Activated CD4-positive, alpha-beta T cell treated with anti-CD3 and anti-CD28 coated beads, Interleukin-2, amount 50 U/mL, for 16 hours (primary cell): ENCODE results near the gene MID1IP1.

Source experiments
- DNase-seq: peaks from one replicate; pipeline ENCODE4 v3.0.0-alpha.2; 2020

The MID1IP1 gene

DNA sequence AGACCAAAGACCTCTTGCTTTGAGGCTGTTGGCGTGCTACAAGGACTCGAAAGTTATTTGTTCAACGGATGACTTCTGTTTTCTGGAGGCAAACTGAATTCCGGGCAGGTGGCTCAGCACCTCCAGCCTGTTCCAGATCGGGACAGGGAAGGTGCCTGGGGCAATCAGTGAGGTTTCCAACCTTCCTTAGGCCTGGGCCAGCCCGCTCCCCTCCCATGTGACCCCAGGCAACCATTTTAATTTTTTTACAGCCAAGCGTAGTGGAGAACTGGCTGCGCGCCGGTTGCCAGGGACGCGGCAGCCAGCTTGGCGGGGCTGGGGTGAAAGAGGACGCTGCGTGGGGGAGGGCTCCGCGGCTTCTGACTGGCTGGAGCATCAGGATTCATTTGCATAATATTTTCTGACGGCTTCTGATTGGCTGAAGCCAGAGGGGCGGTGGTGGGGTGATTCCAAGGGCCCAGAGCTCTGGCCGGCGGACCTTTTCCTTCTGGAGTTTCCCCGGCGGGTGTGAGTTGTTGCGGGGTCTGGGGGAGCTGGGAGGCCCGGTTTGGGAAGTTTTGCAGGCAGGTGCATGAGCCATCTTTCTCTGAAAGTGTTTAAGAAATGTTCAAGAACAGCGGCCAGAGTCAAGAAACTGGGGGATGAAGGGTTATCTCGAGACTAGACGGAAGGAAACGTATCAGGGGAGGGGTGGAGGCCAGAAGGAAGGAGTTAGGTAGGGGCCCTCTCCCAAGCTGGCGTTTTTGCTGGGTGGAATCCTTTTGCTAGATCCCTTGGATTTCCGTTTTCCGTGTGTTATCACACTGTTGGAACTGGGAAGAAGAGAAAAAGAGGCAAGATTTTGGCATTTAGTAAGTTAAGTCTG, at the start of gene MID1IP1:
TSS of gene MID1IP1 (plus strand) at position 479 of the 865 bp plus-strand sequence. CDS start 3,488 bp downstream, outside the sequence.
- peak; percentile 86 for DNase-seq

GRCh38 chrX:38754102-38754790, 47.0 kb upstream of the MID1IP1 start:
- DNase-seq, result peak; percentile 29

DNA sequence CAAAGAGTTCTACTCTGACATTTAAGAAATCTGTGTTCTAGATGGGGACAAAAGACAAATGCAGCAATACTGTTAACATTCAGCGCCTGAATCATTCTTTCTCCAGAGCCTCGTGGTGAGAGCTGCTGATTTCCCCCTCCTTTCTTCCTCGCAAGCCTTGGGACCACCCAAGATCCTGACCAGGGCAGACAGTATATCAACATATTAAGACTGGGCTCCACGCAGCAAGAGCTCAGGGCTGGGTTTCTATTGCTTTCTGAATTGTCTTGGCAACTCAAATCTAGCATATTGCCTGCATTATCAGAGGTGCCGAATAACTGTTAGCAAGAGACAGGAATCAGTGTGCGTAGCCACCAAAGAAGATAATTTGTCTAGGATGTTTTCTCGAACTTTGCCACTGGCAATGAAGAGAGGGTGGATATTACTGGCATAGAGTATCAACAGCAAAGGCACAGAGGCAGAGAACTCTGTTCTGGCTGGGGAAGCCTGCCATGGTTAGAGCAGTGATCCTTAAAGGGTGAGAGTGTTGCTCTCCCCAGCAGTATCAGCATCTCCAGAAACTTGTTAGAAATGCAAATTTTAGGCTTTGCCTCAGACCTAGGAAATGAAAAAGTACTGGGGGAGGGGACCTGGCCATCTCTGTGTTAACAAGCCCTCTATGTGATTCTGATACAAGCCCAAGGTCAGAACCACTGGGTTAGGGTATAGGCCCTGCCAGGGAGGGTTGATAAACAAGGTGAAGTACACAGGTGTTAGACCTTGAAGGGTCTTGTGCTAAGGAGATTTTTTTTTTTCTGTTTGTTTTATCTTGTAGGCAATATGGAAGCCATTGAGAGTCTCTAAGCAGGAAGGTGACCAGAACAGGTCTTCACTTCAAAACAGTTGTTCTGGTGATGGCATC, 46.2 kb upstream of the MID1IP1 start:
- DNase-seq, result no peak

GRCh38 chrX:38760883-38761282, 40.4 kb upstream of the MID1IP1 start:
- no peak for DNase-seq

GRCh38 chrX:38768079-38768478, 33.2 kb upstream of the MID1IP1 start:
- no peak for DNase-seq

GRCh38 chrX:38770152-38770551, 31.1 kb upstream of the MID1IP1 start:
- DNase-seq, result no peak

- DNase-seq, result no peak
Observed at GRCh38 chrX:38774249-38774648, 27.0 kb upstream of the MID1IP1 start.

GRCh38 chrX:38796946-38797345, 4.3 kb upstream of the MID1IP1 start:
- no peak for DNase-seq

GRCh38 chrX:38798956-38799355, 2.3 kb upstream of the MID1IP1 start:
- no peak for DNase-seq

DNA sequence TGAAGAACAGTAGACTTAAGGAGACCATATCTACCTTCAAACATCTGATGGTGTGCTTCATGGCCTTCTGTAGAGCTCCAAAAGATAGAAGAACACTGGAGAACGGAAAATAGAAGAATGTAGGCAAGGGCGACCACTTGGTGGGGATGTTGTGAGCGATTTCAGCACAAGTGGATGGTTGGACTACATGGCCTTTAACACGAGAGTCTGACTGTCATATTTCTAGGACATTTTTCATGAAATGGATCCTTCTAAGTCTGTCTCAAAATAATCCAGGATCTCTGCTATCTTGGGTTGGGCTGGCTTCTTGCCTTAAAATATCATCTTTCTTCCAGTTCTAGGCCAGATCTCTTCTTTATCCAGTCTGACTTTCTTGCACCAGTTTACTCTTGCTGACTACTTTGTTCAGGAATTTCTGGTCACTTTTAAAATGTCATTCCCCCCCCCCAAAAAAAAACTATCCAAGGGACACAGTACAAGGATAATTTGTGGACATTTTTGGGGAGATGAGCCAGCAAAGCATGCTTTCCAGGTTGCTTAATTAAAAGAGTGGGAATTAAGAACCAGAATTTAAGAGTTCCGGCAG, 1.2 kb upstream of the MID1IP1 start:
- DNase-seq, result no peak

DNA sequence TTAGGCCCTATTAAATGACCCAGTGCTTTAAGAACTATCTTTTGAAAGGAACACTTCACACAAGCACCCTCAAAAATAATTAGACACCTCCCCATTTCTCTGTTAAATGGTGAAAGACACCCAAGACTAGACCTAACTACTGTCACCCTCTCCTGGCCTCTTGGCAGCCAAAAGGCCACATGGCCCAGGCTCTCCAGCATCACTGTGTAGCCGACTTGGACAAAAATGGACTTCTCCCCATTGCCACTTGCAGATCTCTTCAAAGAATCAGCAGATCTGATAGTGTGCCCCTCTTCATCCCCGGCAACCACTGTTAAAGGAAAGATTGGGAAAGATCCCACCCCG, 2.0 kb downstream of the MID1IP1 start:
- DNase-seq, result no peak

DNA sequence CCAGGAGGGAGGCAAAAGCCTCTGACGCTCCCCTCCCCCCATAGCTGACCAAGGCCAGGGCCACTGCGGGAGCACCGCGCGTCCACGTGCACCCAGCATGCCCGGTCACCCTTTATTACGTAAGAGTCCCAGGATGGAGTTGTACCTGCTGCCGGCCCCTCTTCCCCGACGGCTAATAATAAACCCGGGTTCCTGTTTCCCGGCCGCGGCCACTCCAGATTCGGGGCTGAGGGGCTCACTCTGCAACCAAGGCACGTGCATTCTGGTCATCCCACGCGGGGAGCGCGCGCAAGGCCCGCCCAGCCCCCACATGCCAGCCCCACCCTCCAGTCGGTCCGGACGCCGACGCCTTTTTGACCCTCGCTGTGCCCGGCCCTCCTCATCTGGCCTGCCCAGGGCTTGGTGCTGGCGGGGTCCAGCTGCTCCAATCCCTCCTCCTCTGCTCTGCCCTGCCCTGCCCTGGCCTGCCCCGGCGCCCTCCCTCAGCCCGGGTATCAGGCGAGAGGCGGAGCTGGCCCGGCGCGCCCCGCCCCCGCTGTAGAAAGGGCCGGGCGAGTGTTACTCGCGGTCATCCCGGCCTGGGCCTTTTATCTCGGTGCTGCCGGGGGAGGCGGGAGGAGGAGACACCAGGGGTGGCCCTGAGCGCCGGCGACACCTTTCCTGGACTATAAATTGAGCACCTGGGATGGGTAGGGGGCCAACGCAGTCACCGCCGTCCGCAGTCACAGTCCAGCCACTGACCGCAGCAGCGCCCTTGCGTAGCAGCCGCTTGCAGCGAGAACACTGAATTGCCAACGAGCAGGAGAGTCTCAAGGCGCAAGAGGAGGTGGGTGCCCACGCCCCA, 2.6 kb downstream of the MID1IP1 start:
- DNase-seq, result peak; percentile 86

DNA sequence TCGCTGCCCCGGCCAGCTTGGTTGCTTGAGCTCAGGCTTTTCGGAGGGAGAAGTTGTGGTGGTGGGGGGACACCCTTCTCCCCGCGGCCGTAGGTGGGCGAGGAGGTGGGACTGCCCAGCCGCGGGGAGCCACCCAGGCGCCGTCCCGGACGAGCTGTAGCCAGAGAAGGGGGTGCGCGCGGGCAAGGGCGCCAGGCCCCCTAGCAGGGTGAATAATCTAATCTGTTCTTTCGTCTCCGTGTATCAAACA, 3.1 kb downstream of the MID1IP1 start:
- DNase-seq, result no peak

DNA sequence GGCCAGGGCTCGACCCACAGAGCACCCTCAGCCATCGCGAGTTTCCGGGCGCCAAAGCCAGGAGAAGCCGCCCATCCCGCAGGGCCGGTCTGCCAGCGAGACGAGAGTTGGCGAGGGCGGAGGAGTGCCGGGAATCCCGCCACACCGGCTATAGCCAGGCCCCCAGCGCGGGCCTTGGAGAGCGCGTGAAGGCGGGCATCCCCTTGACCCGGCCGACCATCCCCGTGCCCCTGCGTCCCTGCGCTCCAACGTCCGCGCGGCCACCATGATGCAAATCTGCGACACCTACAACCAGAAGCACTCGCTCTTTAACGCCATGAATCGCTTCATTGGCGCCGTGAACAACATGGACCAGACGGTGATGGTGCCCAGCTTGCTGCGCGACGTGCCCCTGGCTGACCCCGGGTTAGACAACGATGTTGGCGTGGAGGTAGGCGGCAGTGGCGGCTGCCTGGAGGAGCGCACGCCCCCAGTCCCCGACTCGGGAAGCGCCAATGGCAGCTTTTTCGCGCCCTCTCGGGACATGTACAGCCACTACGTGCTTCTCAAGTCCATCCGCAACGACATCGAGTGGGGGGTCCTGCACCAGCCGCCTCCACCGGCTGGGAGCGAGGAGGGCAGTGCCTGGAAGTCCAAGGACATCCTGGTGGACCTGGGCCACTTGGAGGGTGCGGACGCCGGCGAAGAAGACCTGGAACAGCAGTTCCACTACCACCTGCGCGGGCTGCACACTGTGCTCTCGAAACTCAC, 3.6 kb downstream of the MID1IP1 start:
- DNase-seq, result peak; percentile 27

DNA sequence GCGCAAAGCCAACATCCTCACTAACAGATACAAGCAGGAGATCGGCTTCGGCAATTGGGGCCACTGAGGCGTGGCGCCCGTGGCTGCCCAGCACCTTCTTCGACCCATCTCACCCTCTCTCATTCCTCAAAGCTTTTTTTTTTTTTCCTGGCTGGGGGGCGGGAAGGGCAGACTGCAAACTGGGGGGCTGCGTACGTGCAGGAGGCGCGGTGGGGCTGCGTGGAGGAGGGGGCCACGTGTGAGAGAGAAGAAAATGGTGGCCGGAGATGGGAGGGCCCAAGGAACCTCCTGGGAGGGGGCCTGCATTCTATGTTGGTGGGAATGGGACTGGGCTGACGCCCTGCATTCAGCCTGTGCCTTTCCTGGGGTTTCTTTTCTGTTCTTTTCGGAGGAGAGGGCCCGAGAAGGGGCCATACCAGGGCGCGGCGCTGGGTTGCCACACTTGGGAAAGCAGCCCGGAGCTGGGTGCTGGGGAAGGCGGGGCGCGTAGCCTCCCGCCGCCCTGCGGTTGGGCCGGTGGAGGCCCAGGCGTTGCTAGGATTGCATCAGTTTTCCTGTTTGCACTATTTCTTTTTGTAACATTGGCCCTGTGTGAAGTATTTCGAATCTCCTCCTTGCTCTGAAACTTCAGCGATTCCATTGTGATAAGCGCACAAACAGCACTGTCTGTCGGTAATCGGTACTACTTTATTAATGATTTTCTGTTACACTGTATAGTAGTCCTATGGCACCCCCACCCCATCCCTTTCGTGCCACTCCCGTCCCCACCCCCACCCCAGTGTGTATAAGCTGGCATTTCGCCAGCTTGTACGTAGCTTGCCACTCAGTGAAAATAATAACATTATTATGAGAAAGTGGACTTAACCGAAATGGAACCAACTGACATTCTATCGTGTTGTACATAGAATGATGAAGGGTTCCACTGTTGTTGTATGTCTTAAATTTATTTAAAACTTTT, 4.5 kb downstream of the MID1IP1 start:
- DNase-seq, result peak; percentile 71

DNA sequence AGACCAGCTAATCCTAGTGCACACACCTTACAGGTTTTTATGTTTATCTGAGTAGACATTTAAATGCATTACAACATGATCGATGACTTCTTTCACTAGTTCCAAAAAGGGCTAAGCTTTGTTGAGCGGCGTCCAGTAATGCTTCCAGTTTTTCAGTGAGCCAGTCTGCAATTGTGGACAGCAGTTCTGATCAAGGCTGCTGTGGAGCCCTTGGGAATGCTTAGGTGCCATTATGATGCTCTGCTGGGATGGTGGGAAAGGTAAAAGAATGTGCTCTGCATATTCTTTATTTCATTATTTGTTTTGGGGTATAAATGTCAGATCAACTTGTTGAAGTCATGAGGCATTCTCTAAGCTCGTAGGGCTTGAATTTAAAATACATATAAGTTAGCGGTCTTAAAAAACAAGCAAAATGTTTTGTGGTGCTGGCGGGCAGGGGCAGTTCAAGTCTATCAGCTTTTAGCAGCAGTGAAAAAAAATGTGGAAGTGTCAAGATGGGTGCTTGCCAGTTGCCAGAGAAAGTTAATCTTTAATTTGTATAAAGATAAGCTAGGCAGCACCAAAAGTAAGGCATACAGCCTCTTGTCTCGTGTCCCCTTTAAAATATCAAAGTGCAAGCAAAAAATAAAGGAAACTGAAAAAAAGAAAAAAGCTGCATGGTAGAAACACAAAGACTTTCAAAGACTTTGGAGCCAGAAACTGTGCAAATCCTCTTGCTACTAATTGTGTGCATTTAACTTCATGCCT, 5.8 kb downstream of the MID1IP1 start:
- DNase-seq, result no peak

DNA sequence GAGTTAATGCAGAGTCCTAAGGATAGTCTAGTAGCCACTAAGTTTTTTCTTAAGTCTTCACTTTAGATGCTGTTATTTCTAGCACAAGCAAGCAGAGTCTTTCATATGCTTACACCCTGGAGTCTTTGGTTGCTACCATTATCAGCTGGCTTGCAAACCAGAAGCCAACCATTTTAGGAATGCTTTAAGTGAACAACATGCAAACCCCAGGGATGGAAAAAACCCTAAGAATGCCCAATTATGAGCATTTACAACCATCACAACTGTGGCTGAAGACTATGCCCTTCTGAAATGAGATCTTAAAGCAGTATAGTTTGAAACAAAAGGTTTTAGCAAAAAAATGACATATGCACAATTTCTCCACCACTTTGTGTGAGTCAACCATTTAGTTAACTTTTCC, 6.6 kb downstream of the MID1IP1 start:
- DNase-seq, result no peak

- peak; percentile 28 for DNase-seq
Observed at GRCh38 chrX:38811515-38812243, 10.4 kb downstream of the MID1IP1 start.

GRCh38 chrX:38816155-38816554, 14.9 kb downstream of the MID1IP1 start:
- DNase-seq, result no peak
